Upper lobe of right lung (tissue), 1 donor: ENCODE data around the gene JMJD6. TPM values are rescaled to one million over a fixed set of nuclear protein-coding genes. Genes with fewer than 3 reads are reported as not detected.
A peak's percentile ranks its signal among the peaks of the same experiment; 100 is the strongest.

Source experiments
- ATAC-seq: fragments of 200-7000 bp; cut with Tn5 transposase; one replicate; pipeline ENCODE4 v1.9.1; 2020; ENCODE audit warnings: mild to moderate bottlenecking, moderate library complexity
- DNase-seq: peaks from one replicate; pipeline ENCODE4 v3.0.0-alpha.2; 2020
- H3K27ac ChIP-seq: fragments of 200-600 bp; one replicate; pipeline ENCODE4 v1.8.0; 2022
- H3K27me3 ChIP-seq: fragments of 200-600 bp; one replicate; pipeline ENCODE4 v1.8.0; 2022; ENCODE audit warnings: mild to moderate bottlenecking
- H3K36me3 ChIP-seq: fragments of 200-600 bp; one replicate; pipeline ENCODE4 v1.8.0; 2022
- H3K4me1 ChIP-seq: fragments of 200-600 bp; one replicate; pipeline ENCODE4 v1.8.0; 2022
- H3K4me3 ChIP-seq: fragments of 200-600 bp; one replicate; pipeline ENCODE4 v1.8.0; 2022; ENCODE audit warnings: mild to moderate bottlenecking
- H3K9me3 ChIP-seq: fragments of 200-600 bp; one replicate; pipeline ENCODE4 v1.8.0; 2022
- intact Hi-C: fragments of 100-400 bp; cut with DNase I; formaldehyde crosslinking; loops from one replicate; pipeline ENCODE4 v1.11.0; 2022
- total RNA-seq: library from RNA; stranded (reverse); fragmentation: NEBNext Ultra II Directional; extraction: Animal tissue kit (Norgen Biotek cat#: 25700); gene quantifications from one replicate; pipeline ENCODE4 v1.2.1, GENCODE V29; 2021
- TF ChIP-seq, protein P1 (sequence below): fragments of 200-600 bp; IDR thresholded peaks from one replicate; pipeline ENCODE4 v1.8.0; 2022; ENCODE audit warnings: antibody characterized with exemption
- donor health status: DM: no; HTN: yes; CAD: no; lungs with severe emphysema.

Gene JMJD6
- total RNA-seq, 1 donor from 2014 or later = 29.6 TPM

- intact Hi-C loops = no loop called here
- Histone ChIP-seq H3K27ac (no peak overlapping the region), H3K4me1 (peaks cover 20% of the 10 kb centered on the region), H3K4me3 (no peak overlapping the region), H3K9me3 (no peaks in the 10 kb centered on the region), H3K36me3 (peaks cover 12% of the 10 kb centered on the region), H3K27me3 (no peaks in the 10 kb centered on the region)
- DNase-seq (no peak), ATAC-seq (no peak)
- TF ChIP-seq, protein P1, sequence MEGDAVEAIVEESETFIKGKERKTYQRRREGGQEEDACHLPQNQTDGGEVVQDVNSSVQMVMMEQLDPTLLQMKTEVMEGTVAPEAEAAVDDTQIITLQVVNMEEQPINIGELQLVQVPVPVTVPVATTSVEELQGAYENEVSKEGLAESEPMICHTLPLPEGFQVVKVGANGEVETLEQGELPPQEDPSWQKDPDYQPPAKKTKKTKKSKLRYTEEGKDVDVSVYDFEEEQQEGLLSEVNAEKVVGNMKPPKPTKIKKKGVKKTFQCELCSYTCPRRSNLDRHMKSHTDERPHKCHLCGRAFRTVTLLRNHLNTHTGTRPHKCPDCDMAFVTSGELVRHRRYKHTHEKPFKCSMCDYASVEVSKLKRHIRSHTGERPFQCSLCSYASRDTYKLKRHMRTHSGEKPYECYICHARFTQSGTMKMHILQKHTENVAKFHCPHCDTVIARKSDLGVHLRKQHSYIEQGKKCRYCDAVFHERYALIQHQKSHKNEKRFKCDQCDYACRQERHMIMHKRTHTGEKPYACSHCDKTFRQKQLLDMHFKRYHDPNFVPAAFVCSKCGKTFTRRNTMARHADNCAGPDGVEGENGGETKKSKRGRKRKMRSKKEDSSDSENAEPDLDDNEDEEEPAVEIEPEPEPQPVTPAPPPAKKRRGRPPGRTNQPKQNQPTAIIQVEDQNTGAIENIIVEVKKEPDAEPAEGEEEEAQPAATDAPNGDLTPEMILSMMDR = no peak
Measured at GRCh38 chr17:76683011-76683755, 43.2 kb downstream of the JMJD6 start.

DNA sequence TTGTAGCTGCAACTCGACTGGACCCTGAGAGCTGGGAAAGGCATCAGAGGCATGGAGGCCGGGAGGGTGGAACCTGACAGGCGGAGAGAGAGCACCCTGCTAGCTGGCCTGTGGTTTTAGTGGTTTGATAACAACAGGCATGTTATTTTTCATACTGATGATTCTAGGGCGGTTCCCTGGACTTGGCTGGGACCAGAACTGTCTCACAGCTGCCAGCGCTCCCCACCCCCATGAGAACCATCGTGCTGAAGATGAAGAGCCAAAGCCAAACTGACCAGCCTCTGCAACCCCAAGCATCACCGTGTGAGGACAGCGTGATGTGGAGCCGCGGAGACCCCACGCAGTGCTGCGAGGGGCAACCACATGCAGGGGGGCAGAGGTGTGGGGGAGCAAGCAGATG is 44.1 kb downstream of the JMJD6 start:
- H3K4me3 ChIP-seq = no peak overlapping the region
- TF ChIP-seq, protein P1 = no peak
- H3K4me1 ChIP-seq = peaks cover 14% of the 10 kb centered on the region
- peaks cover 17% of the 10 kb centered on the region for H3K36me3 ChIP-seq
- no peak for ATAC-seq
- intact Hi-C loops = no loop called here
- no peaks in the 10 kb centered on the region for H3K27me3 ChIP-seq
- no peak overlapping the region for H3K27ac ChIP-seq
- no peak for DNase-seq
- H3K9me3 ChIP-seq = no peaks in the 10 kb centered on the region

DNA sequence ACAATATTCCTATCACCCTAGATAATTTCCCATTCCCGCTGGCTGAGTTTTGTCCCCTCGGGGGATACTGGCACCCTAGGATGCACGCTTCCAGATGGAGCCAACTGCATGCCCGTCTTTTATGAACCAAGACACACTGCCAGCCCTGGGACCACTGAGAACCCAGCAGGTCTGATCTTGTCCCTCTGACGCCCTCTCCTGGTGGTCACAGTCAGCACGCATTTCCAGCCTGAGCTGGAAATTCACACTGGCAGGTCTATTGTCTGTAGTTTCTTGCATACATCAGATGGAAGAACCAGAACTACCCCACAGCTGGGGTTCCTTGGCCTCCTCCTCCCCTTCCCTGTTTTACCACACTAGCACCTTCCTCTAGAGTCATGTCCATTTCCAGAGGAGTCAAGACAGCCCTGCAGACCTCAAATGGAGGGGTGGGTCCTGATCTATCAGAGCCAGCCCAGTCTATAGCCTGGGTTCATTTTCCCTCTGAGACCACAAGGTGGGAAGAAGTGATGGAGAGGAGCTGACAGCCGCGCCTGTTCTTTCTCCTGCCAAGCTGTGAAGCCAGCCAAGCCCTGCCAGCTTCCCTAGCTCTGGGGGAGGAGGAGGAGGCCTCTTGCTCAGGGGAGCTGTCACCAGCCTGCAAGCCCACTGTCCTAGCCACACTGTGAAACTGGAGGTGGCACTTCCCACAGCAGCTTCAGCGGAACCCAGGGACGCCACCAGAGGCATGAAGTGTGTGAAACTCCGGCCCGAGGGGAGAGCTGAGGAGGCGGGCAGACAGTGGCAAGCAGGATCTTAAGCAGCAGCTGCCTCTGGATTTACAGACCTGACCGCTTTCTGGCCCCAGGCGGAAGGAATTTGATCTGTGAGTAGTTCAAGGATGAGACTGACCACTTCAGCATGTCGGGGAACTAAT is 44.9 kb downstream of the JMJD6 start:
- H3K9me3 ChIP-seq = no peaks in the 10 kb centered on the region
- intact Hi-C loops = no loop called here
- peaks cover 24% of the 10 kb centered on the region for H3K36me3 ChIP-seq
- H3K4me1 ChIP-seq = peaks cover 8% of the 10 kb centered on the region
- peak; percentile 79 for ATAC-seq
- no peaks in the 10 kb centered on the region for H3K27me3 ChIP-seq
- no peak overlapping the region for H3K4me3 ChIP-seq
- TF ChIP-seq, protein P1 = peak; percentile 71
- H3K27ac ChIP-seq = no peak overlapping the region
- DNase-seq = peak; percentile 78

- peaks cover 24% of the 10 kb centered on the region for H3K36me3 ChIP-seq
- DNase-seq = no peak
- peaks cover 8% of the 10 kb centered on the region for H3K4me1 ChIP-seq
- H3K27me3 ChIP-seq = no peaks in the 10 kb centered on the region
- ATAC-seq = no peak
- TF ChIP-seq, protein P1 = no peak
- no peak overlapping the region for H3K4me3 ChIP-seq
- intact Hi-C loops = no loop called here
- no peaks in the 10 kb centered on the region for H3K9me3 ChIP-seq
- no peak overlapping the region for H3K27ac ChIP-seq
Measured at GRCh38 chr17:76679239-76679638, 47.2 kb downstream of the JMJD6 start.

GRCh38 chr17:76678330-76678729 is 48.1 kb downstream of the JMJD6 start:
- Histone ChIP-seq H3K27me3 (no peaks in the 10 kb centered on the region), H3K4me1 (peaks cover 8% of the 10 kb centered on the region), H3K27ac (no peak overlapping the region), H3K9me3 (no peaks in the 10 kb centered on the region), H3K4me3 (no peak overlapping the region), H3K36me3 (peaks cover 23% of the 10 kb centered on the region)
- TF ChIP-seq, protein P1 = no peak
- ATAC-seq (no peak), DNase-seq (no peak)
- intact Hi-C loops = no loop called here
